ENCODE results near the gene ZC3HAV1. TPM values are rescaled to one million over a fixed set of nuclear protein-coding genes. Genes with fewer than 3 reads are reported as not detected.

Gene ZC3HAV1
- total and polyA plus RNA-seq, 2 of the 13 experiments (the other 11 are each of a cell fraction or from before 2014, with no cell fraction given) = 12.7 to 23.7 TPM

GRCh38 chr7:139035586-139036353 lies 73.8 kb downstream of the ZC3HAV1 start, which contains the start of gene ZC3HAV1L (continued):
- TF ChIP-seq ZBTB4 (CRISPR knock-in tag; IDR thresholded peaks at IDR 0.05; ENCODE audit: borderline replicate concordance) = no peak
- TF ChIP-seq SUZ12 (IDR thresholded peaks at IDR 0.05; ENCODE audit: low read depth, low read length) = no peak
- no peak for TF ChIP-seq ATF6 (CRISPR knock-in tag; conservative IDR thresholded peaks at IDR 0.05)
- TF ChIP-seq REXO4 (CRISPR knock-in tag; IDR thresholded peaks at IDR 0.05; ENCODE audit: borderline replicate concordance) = no peak
- no peak for TF ChIP-seq ZNF496 (CRISPR knock-in tag; IDR thresholded peaks at IDR 0.05; ENCODE audit: insufficient replicate concordance)
- TF ChIP-seq AGO1 (IDR thresholded peaks at IDR 0.05; ENCODE audit: low read depth, low read length, poor library complexity, severe bottlenecking) = peak; percentile 34
- TF ChIP-seq ZBTB44 (CRISPR knock-in tag; IDR thresholded peaks at IDR 0.05) = no peak
- no peak for TF ChIP-seq ZNF670 (CRISPR knock-in tag; IDR thresholded peaks at IDR 0.05; ENCODE audit: borderline replicate concordance)
- TF ChIP-seq PRPF4 (IDR thresholded peaks at IDR 0.05; ENCODE audit: low read depth, low read length, poor library complexity, severe bottlenecking) = no peak
- TF ChIP-seq ZFP36 (IDR thresholded peaks at IDR 0.05; ENCODE audit: borderline replicate concordance, low read depth, low read length, partially characterized antibody) = no peak
- TF ChIP-seq ZNF678 (CRISPR knock-in tag; IDR thresholded peaks at IDR 0.05) = 0 out of 2 replicates have a peak, but pooled peaks have one; percentile 35
- peak; percentile 85 for TF ChIP-seq ZC3H13 (CRISPR knock-in tag; IDR thresholded peaks at IDR 0.05)
- TF ChIP-seq ZNF781 (CRISPR knock-in tag; IDR thresholded peaks at IDR 0.05; ENCODE audit: borderline replicate concordance, not compliant biosample characterization) = peak; percentile 27
- TF ChIP-seq ZFP1 (CRISPR knock-in tag; IDR thresholded peaks at IDR 0.05) = no peak
- TF ChIP-seq HDAC1 (CRISPR knock-in tag; IDR thresholded peaks at IDR 0.05) = peak; percentile 62; the same call in 1 of the 2 replicates
- peak; percentile 25; the same call in 1 of the 2 replicates for TF ChIP-seq ZNF790 (CRISPR knock-in tag; IDR thresholded peaks at IDR 0.05; ENCODE audit: borderline replicate concordance)
- TF ChIP-seq FLYWCH1 (CRISPR knock-in tag; IDR thresholded peaks at IDR 0.05) = no peak
- TF ChIP-seq KAT2B (IDR thresholded peaks at IDR 0.05; ENCODE audit: borderline replicate concordance, low read depth, low read length) = no peak
- TF ChIP-seq ZNF577 (CRISPR knock-in tag; IDR thresholded peaks at IDR 0.05; ENCODE audit: borderline replicate concordance, low read depth) = no peak
- no peak for TF ChIP-seq XBP1 (CRISPR knock-in tag; IDR thresholded peaks at IDR 0.05)
